ENCODE measurements around the gene SLU7. TPM values are rescaled to one million over a fixed set of nuclear protein-coding genes. Genes with fewer than 3 reads are reported as not detected.

Gene SLU7
- total and polyA plus RNA-seq, 2 donors (not counting 3 experiments of a cell fraction or from before 2014, with no cell fraction given), result 10.2 to 48.2 TPM

DNA sequence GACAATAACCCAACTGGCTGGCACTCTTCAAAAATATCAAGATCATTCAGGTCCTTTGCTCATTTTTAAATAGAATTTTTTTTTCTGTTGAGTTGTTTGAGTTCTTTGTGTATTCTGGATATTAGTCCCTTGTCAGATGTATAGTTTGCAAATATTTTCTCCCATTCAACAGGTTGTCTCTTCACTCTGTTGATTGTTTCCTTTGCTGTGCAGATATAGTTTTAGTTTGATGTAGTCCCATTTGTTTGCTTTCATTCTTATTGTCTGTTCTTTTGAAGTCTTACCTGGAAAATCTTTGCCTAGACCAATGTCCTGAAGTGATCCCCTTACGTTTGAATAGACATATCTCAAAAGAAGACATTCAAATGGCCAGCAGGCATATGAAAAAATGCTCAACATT lies 25.5 kb upstream of the SLU7 start:
- Histone ChIP-seq H3K4me3 (replicated peaks in 1 of 3; ENCODE audit: insufficient read depth in 1 of 3, low read depth in 1 of 3, low read length in 3 of 3) (no peak overlapping the region), H3K4me2 (ENCODE audit: insufficient read depth, low read length) (no peak overlapping the region), H3K9me3 (replicated peaks; ENCODE audit: control insufficient read depth, insufficient read depth, low read length) (no peaks in the 10 kb centered on the region), H4K20me1 (replicated peaks; ENCODE audit: control insufficient read depth, extremely low read depth, insufficient read depth, low read length) (no peaks in the 10 kb centered on the region), H3K27me3 (ENCODE audit: control insufficient read depth in 2 of 2, insufficient read depth in 2 of 2, low read length in 2 of 2) (no peaks in the 10 kb centered on the region), H2AFZ (ENCODE audit: low read depth, low read length) (no peak overlapping the region), H3K36me3 (ENCODE audit: control insufficient read depth in 2 of 2, extremely low read depth in 1 of 2, insufficient read depth in 2 of 2, low read length in 2 of 2) (no peaks in the 10 kb centered on the region), H3K4me1 (ENCODE audit: control insufficient read depth, extremely low read depth, insufficient read depth, low read length) (no peaks in the 10 kb centered on the region), H3K9ac (replicated peaks; ENCODE audit: extremely low read depth, insufficient read depth, low read length) (no peak overlapping the region), H3K79me2 (ENCODE audit: control insufficient read depth, insufficient read depth, low read length) (no peaks in the 10 kb centered on the region), H3K27ac (ENCODE audit: insufficient read depth, low read depth, low read length) (no peak overlapping the region), H3K9me1 (replicated peaks; ENCODE audit: control insufficient read depth, extremely low read depth, insufficient read depth, low read length) (no peaks in the 10 kb centered on the region)
- intact Hi-C loops (cut with micrococcal nuclease), result no loop called here
- FAIRE-seq (no peak), DNase-seq (ENCODE audit: low read depth, low spot score) (no peak)
- POLR2A ChIA-PET, result no interaction called here
- no peak for TF ChIP-seq POLR2A (IDR thresholded peaks at IDR 0.05; ENCODE audit: low read depth, low read length)
- no peak for TF ChIP-seq POLR2AphosphoS5 (IDR thresholded peaks at IDR 0.05; ENCODE audit: insufficient read depth, low read depth, low read length)
- no peak for TF ChIP-seq FOS (IDR thresholded peaks at IDR 0.05; ENCODE audit: borderline replicate concordance, insufficient read depth, low read length)
- no peak for TF ChIP-seq GATA2 (IDR thresholded peaks at IDR 0.05; ENCODE audit: insufficient read depth, insufficient read length, low read depth, low read length)
- TF ChIP-seq, protein P1, sequence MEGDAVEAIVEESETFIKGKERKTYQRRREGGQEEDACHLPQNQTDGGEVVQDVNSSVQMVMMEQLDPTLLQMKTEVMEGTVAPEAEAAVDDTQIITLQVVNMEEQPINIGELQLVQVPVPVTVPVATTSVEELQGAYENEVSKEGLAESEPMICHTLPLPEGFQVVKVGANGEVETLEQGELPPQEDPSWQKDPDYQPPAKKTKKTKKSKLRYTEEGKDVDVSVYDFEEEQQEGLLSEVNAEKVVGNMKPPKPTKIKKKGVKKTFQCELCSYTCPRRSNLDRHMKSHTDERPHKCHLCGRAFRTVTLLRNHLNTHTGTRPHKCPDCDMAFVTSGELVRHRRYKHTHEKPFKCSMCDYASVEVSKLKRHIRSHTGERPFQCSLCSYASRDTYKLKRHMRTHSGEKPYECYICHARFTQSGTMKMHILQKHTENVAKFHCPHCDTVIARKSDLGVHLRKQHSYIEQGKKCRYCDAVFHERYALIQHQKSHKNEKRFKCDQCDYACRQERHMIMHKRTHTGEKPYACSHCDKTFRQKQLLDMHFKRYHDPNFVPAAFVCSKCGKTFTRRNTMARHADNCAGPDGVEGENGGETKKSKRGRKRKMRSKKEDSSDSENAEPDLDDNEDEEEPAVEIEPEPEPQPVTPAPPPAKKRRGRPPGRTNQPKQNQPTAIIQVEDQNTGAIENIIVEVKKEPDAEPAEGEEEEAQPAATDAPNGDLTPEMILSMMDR (IDR thresholded peaks at IDR 0.05; ENCODE audit: extremely low read depth in 1 of 2, insufficient read depth in 1 of 2, low read depth in 1 of 2, low read length in 2 of 2), result no peak
- TF ChIP-seq, protein P2, sequence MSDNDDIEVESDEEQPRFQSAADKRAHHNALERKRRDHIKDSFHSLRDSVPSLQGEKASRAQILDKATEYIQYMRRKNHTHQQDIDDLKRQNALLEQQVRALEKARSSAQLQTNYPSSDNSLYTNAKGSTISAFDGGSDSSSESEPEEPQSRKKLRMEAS (IDR thresholded peaks at IDR 0.05; ENCODE audit: insufficient read depth, insufficient read length), result no peak
- no peak for TF ChIP-seq JUN (IDR thresholded peaks at IDR 0.05; ENCODE audit: borderline replicate concordance, insufficient read depth, insufficient read length, low read depth)
- no peak for TF ChIP-seq MYC (IDR thresholded peaks at IDR 0.05; ENCODE audit: low read depth, low read length)
- TF ChIP-seq EZH2 (IDR thresholded peaks at IDR 0.05; ENCODE audit: borderline replicate concordance, low read depth, low read length, severe bottlenecking), result no peak
- CTCF ChIA-PET, result no interaction called here
- BruUV-seq (replicated peaks), result no TSS peak
- dilution Hi-C loops (cut with MboI; ENCODE audit: extremely low pct_ligation_motif_present, low sequenced_read_pairs), result no loop called here
